ENCODE data around the gene LYPLA2. TPM values are rescaled to one million over a fixed set of nuclear protein-coding genes. Genes with fewer than 3 reads are reported as not detected.

Gene LYPLA2
- total and polyA plus RNA-seq, 2 of the 4 experiments (the other 2 are of a cell fraction) = 44.3 to 78.6 TPM

- ATAC-seq (ENCODE audit: low read depth) (peak; percentile 64), DNase-seq (peak; percentile 16)
- H2BK5ac ChIP-seq (ENCODE audit: low read depth, low read length, poor library complexity, severe bottlenecking) = no peak overlapping the region
- H3K4me1 ChIP-seq (ENCODE audit: control insufficient read depth, insufficient read depth, low read length) = no peaks in the 10 kb centered on the region
- H3K4me3 ChIP-seq (ENCODE audit: insufficient read depth, low read depth, low read length) = no peak overlapping the region
- H3K14ac ChIP-seq (replicated peaks; ENCODE audit: low read depth, low read length) = no peak overlapping the region
- H3K23ac ChIP-seq (ENCODE audit: low read depth, low read length) = no peak overlapping the region
- no peak overlapping the region for H2AK9ac ChIP-seq (replicated peaks; ENCODE audit: low read depth, low read length, poor library complexity)
- H3K27me3 ChIP-seq (ENCODE audit: control insufficient read depth, insufficient read depth, low read length) = no peaks in the 10 kb centered on the region
- H3K9ac ChIP-seq (ENCODE audit: low read depth, low read length) = no peak overlapping the region
- no peak overlapping the region for H2BK20ac ChIP-seq (ENCODE audit: low read depth, low read length)
- peaks cover 43% of the 10 kb centered on the region for H3K36me3 ChIP-seq (ENCODE audit: control insufficient read depth, insufficient read depth, low read length)
- no peaks in the 10 kb centered on the region for H3K9me3 ChIP-seq (ENCODE audit: control insufficient read depth, insufficient read depth, low read length)
- no peak overlapping the region for H3K27ac ChIP-seq (ENCODE audit: insufficient read depth, low read length)
- TF ChIP-seq, protein P1, sequence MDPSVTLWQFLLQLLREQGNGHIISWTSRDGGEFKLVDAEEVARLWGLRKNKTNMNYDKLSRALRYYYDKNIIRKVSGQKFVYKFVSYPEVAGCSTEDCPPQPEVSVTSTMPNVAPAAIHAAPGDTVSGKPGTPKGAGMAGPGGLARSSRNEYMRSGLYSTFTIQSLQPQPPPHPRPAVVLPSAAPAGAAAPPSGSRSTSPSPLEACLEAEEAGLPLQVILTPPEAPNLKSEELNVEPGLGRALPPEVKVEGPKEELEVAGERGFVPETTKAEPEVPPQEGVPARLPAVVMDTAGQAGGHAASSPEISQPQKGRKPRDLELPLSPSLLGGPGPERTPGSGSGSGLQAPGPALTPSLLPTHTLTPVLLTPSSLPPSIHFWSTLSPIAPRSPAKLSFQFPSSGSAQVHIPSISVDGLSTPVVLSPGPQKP (IDR thresholded peaks at IDR 0.05; ENCODE audit: borderline replicate concordance, low read depth, low read length) = no peak
- TF ChIP-seq SMC3 (IDR thresholded peaks at IDR 0.05; ENCODE audit: low read depth, low read length) = peak; percentile 49; the same call in 1 of the 2 replicates
- TF ChIP-seq FOS (IDR thresholded peaks at IDR 0.05; ENCODE audit: low read depth, low read length) = no peak
- TF ChIP-seq RAD21 (IDR thresholded peaks at IDR 0.05; ENCODE audit: low read length) = peak; percentile 53
- TF ChIP-seq RFX5 (IDR thresholded peaks at IDR 0.05; ENCODE audit: low read depth, low read length) = no peak
- TF ChIP-seq BHLHE40 (IDR thresholded peaks at IDR 0.05; ENCODE audit: low read depth, low read length) = no peak
- TF ChIP-seq MAZ (IDR thresholded peaks at IDR 0.05; ENCODE audit: borderline replicate concordance, low read depth, low read length) = no peak
- TF ChIP-seq, protein P2, sequence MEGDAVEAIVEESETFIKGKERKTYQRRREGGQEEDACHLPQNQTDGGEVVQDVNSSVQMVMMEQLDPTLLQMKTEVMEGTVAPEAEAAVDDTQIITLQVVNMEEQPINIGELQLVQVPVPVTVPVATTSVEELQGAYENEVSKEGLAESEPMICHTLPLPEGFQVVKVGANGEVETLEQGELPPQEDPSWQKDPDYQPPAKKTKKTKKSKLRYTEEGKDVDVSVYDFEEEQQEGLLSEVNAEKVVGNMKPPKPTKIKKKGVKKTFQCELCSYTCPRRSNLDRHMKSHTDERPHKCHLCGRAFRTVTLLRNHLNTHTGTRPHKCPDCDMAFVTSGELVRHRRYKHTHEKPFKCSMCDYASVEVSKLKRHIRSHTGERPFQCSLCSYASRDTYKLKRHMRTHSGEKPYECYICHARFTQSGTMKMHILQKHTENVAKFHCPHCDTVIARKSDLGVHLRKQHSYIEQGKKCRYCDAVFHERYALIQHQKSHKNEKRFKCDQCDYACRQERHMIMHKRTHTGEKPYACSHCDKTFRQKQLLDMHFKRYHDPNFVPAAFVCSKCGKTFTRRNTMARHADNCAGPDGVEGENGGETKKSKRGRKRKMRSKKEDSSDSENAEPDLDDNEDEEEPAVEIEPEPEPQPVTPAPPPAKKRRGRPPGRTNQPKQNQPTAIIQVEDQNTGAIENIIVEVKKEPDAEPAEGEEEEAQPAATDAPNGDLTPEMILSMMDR (conservative IDR thresholded peaks at IDR 0.05; ENCODE audit: low read depth, low read length) = peak; percentile 55
- H3K56ac ChIP-seq (ENCODE audit: extremely low read depth, insufficient read depth, low read length) = no peak overlapping the region
- BruUV-seq (replicated peaks) = no TSS peak
- intact Hi-C loops (cut with micrococcal nuclease) = no loop called here
- no CpG with 5 or more reads among the region's 3 CpGs for WGBS, 2 experiments (ENCODE audit: extremely low coverage in 2 of 2, insufficient read length in 1 of 2)
- peaks cover 5% of the 10 kb centered on the region; the same call in 1 of the 2 replicates for H3K9me1 ChIP-seq (ENCODE audit: insufficient read depth, low read length)
- no peak overlapping the region for H4K5ac ChIP-seq (ENCODE audit: low read depth, low read length)
- H4K91ac ChIP-seq (ENCODE audit: insufficient read depth, low read depth, low read length) = no peak overlapping the region
- in situ Hi-C loops (cut with MboI; ENCODE audit: low sequenced_read_pairs) = no loop called here
- no peak overlapping the region for H2BK120ac ChIP-seq (ENCODE audit: low read depth, low read length)
- no peak overlapping the region for H3K4ac ChIP-seq (ENCODE audit: low read depth, low read length)
- H4K20me1 ChIP-seq (ENCODE audit: insufficient read depth, low read length) = no peaks in the 10 kb centered on the region
- dilution Hi-C loops (cut with HindIII; ENCODE audit: low sequenced_read_pairs, unreplicated experiment) = no loop called here
- H2BK15ac ChIP-seq (ENCODE audit: low read depth, low read length) = no peak overlapping the region
- no peaks in the 10 kb centered on the region for H3K79me1 ChIP-seq (ENCODE audit: low read depth in 1 of 2, low read length in 2 of 2)
- no peak overlapping the region for H4K8ac ChIP-seq (ENCODE audit: low read depth in 2 of 2, low read length in 2 of 2)
- H2AFZ ChIP-seq (replicated peaks; ENCODE audit: low read length, poor library complexity) = peak overlapping the region; percentile 41
- H3K4me2 ChIP-seq (ENCODE audit: low read depth, low read length) = no peak overlapping the region
- CTCF ChIA-PET = interaction anchor here (0.5 to 2.0 kb wide), 8 partner anchors 8 to 223 kb away, joined by 3 to 7 read pairs (median 3); no protein-coding TSS in a partner anchor
- H2AK5ac ChIP-seq (ENCODE audit: low read depth, low read length) = no peak overlapping the region; the same call in 1 of the 2 replicates
- POLR2A ChIA-PET (ENCODE audit: unreplicated experiment) = no interaction called here
- no peak overlapping the region for H3K18ac ChIP-seq (ENCODE audit: low read depth, low read length)
Measured at GRCh38 chr1:23810818-23811540, 20.0 kb downstream of the LYPLA2 start.

Measured in IMR-90 (cell line).